ENCODE measurements around the gene NR0B2. TPM values are rescaled to one million over a fixed set of nuclear protein-coding genes. Genes with fewer than 3 reads are reported as not detected.

Gene NR0B2, protein sequence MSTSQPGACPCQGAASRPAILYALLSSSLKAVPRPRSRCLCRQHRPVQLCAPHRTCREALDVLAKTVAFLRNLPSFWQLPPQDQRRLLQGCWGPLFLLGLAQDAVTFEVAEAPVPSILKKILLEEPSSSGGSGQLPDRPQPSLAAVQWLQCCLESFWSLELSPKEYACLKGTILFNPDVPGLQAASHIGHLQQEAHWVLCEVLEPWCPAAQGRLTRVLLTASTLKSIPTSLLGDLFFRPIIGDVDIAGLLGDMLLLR
- total RNA-seq, result not detected

DNA sequence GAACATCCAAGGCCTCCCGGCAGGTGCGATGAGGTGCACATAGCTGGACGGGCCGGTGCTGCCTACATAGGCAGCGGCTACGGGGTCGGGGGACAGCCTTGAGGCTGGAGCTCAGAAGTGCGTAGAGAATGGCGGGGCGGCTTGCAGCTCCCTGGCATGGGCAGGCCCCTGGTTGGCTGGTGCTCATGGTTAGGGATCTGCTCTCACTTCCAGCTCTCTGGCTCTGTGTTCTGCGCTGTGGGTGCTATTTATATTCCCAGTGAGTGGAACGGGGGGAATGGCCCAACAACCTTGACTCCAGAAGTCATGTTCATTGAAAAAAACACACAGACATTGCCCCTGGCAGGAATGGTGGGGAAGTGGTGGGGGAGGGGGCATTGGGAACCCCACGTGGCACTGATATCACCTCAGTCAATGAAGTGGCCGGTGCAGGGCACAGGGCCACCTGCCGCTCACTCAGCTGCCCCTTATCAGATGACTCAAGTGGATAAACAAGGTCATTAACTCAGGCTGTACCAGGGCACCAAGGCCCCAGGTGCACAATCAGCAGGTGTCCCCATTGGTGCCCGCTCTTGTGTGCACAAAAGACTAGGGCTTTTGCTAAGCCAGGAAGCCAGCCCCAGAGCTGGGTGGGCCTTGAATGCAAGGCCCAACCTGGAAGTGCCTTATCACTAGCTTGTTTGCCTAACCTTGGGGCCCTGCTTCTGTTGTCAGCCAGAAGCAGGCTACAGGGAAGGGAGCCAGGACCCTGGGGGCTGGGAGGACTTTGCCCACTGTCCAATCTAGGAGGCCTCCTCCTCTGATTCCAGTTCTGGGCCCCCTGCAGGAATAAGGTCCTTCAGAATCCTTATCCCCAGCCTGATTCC, at the start of gene NR0B2:
Gene NR0B2, minus strand, starts transcription at position 222 of the 866 bp plus-strand sequence. Its CDS starts 35 bp downstream, at position 187.
- H3K27me3 ChIP-seq, result no peaks in the 10 kb centered on the region
- H3K4me3 ChIP-seq, result no peak within 1 kb of the TSS
- TF ChIP-seq POLR2A (IDR thresholded peaks at IDR 0.05), result no peak
- TF ChIP-seq CTCF (IDR thresholded peaks at IDR 0.05), result no peak
- H3K36me3 ChIP-seq, result no peaks in the 10 kb centered on the region
- no peak within 1 kb of the TSS for H3K27ac ChIP-seq
- no peaks in the 10 kb centered on the region for H3K9me3 ChIP-seq
- no peak for DNase-seq
- H3K4me1 ChIP-seq, result no peaks in the 10 kb centered on the region
- intact Hi-C loops (cut with DNase I; ENCODE audit: low total_unique reads), result no loop called here

- TF ChIP-seq CTCF (IDR thresholded peaks at IDR 0.05) (no peak), POLR2A (IDR thresholded peaks at IDR 0.05) (no peak)
- Histone ChIP-seq H3K36me3 (no peaks in the 10 kb centered on the region), H3K4me1 (peaks cover 0 to 9% of the 10 kb centered on the region in 2 donors), H3K4me3 (no peak overlapping the region), H3K9me3 (no peaks in the 10 kb centered on the region), H3K27ac (no peak overlapping the region), H3K27me3 (peaks cover 11 to 34% of the 10 kb centered on the region in 2 donors)
- intact Hi-C loops (cut with DNase I; ENCODE audit: low total_unique reads), result no loop called here
- no peak for DNase-seq
Measured at GRCh38 chr1:26961826-26962225, 48.1 kb upstream of the NR0B2 start.

DNA sequence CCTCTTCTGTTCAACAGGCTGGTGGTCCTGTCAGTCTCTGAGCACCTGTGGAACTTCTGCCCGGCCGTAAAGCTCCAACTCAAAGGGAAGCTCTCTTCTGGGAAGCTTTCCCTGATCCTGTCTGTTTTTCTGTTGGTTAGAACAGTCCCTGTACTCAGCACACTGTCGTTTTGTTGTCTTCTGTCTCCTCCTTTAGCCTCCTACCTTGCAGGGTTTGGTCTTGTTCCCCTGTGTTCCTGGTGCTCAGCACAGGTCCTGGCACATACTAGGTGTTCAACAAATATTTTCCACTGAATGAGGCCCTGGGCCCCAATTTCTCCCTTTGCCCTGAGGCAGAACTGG, 46.8 kb upstream of the NR0B2 start:
- no peak for DNase-seq
- H3K4me1 ChIP-seq, result peaks cover 0 to 9% of the 10 kb centered on the region in 2 donors
- peak overlapping the region in 1 of 2 donors; percentile 19 for H3K4me3 ChIP-seq
- peaks cover 11 to 33% of the 10 kb centered on the region in 2 donors for H3K27me3 ChIP-seq
- H3K36me3 ChIP-seq, result no peaks in the 10 kb centered on the region
- intact Hi-C loops (cut with DNase I; ENCODE audit: low total_unique reads), result no loop called here
- H3K9me3 ChIP-seq, result no peaks in the 10 kb centered on the region
- TF ChIP-seq POLR2A (IDR thresholded peaks at IDR 0.05) (no peak), CTCF (IDR thresholded peaks at IDR 0.05) (no peak)
- H3K27ac ChIP-seq, result no peak overlapping the region

DNA sequence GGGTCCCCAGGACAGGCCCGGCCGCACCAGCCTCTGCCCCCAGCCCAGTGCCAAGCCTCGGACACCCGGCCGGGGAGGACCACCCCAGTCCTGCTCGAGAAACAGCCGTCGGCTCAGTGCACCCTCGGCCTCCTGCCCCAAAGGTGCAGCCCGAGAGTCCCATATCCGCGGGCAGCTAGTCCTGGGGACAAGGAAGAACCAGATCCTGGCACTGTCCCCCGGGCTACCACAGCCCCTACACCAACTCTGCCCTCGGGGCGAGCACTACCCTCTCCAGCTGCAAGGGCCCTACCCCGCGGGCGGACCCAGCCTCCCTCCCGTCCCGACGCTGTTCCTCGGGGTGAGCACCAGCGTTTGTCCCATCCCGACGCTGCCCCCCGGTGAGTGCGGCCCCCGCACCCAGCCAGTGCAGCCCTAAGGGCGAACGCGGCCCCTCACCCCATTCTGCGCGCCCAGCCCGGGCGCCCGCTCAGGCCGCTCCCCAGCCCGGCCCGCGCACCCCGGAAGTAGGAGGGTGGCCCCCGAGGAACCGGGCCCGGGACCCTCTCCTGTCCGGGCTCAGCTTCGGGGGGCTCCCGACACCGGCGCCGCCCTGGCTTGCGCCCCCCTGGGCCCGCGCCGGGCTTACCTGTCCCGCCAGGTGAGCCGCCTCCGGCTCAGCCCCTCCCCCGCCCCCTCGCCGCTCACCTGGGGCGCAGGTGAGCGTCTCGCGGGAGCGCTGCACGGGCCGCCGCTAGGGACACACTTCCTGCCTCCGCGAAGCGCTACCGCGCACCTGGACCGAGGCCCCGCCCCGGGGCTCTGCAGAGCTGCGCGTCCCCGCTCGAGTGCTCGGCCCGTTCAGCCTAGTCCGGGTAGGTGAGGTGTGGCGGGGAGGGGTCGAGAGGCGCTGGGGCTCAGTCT, 46.2 kb upstream of the NR0B2 start, which contains the start of gene KDF1:
Gene KDF1, minus strand, starts transcription at position 747 of the 903 bp plus-strand sequence. CDS start 8,088 bp downstream, outside the sequence.
- H3K4me1 ChIP-seq, result peaks cover 0 to 9% of the 10 kb centered on the region in 2 donors
- H3K27ac ChIP-seq, result no peak within 1 kb of the TSS
- DNase-seq, result no peak
- peak within 1 kb of the TSS in 1 of 2 donors; percentile 19 for H3K4me3 ChIP-seq
- peak in 1 of 2 donors; percentile 29 for TF ChIP-seq POLR2A (IDR thresholded peaks at IDR 0.05)
- no peak for TF ChIP-seq CTCF (IDR thresholded peaks at IDR 0.05)
- no peaks in the 10 kb centered on the region for H3K9me3 ChIP-seq
- intact Hi-C loops (cut with DNase I; ENCODE audit: low total_unique reads), result no loop called here
- no peaks in the 10 kb centered on the region for H3K36me3 ChIP-seq
- H3K27me3 ChIP-seq, result peaks cover 11 to 34% of the 10 kb centered on the region in 2 donors

All from uterus (tissue), 4 donors.